Hematopoietic multipotent progenitor cell (in vitro differentiated cells): ENCODE measurements around the gene ZNF467. TPM values are rescaled to one million over a fixed set of nuclear protein-coding genes. Genes with fewer than 3 reads are reported as not detected.
A peak's percentile ranks its signal among the peaks of the same experiment; 100 is the strongest.

Experiments used
- DNase-seq, 3 donors: peaks; one replicate each; pipeline ENCODE4 v3.0.0-alpha.2; 2011 to 2015; ENCODE audit warnings: low read depth in 2 of 3, low spot score in 2 of 3
- total RNA-seq: library from RNA; depleted of rRNA; stranded (reverse); fragments of >200 nt; gene quantifications from one replicate; pipeline ENCODE4 v1.2.3, GENCODE V29; 2012

Gene ZNF467
- total RNA-seq, 1 donor: 3.5 TPM

GRCh38 chr7:149751043-149751775, 22.2 kb downstream of the ZNF467 start:
- DNase-seq: no peak

- DNase-seq: no peak
Measured at GRCh38 chr7:149750122-149750845, 23.1 kb downstream of the ZNF467 start.

- DNase-seq: no peak
Measured at GRCh38 chr7:149748076-149748874, 25.1 kb downstream of the ZNF467 start.

DNA sequence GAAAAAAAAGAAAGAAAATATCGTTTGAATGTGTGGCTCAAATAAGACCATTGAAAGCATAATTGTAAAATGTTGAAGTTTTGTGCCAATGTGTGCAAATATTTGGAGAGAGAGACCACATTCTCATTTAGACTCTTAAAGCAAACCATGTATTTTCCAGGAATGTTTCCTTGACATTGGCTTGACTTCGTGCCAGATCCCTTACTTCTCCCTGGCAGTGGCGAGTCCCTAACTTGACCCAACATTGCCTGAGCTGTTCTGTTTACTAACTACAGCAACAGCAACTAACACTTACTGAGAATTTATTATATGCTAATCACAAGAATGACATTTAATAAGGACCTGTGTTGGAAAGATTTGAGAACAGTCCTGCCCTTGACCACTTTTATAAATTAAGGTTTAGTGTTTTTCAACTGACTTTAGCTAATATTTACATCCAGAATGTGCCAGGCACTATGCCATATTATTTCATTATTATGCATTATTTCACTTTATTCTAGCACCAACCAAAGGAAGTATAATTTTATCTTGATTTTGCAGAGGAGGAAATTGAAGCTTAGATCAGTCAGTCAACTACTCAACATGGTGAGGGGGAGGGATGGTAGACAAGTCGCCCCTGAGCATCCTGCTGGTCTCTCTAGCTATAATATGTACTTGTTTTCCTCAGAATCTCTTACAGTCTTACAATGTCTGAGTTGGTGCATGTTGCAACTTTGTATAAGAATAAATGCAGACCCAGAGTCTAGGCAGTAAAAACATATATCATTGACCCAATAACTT, 29.7 kb downstream of the ZNF467 start:
- peak in 1 of 3 donors; percentile 61 for DNase-seq

- DNase-seq: peak; percentile 25 to 61 (median 49)
Measured at GRCh38 chr7:149742075-149742701, 31.2 kb downstream of the ZNF467 start.

GRCh38 chr7:149741629-149742028, 31.8 kb downstream of the ZNF467 start:
- peak in 2 of 3 donors; percentile 36 to 52 for DNase-seq

DNA sequence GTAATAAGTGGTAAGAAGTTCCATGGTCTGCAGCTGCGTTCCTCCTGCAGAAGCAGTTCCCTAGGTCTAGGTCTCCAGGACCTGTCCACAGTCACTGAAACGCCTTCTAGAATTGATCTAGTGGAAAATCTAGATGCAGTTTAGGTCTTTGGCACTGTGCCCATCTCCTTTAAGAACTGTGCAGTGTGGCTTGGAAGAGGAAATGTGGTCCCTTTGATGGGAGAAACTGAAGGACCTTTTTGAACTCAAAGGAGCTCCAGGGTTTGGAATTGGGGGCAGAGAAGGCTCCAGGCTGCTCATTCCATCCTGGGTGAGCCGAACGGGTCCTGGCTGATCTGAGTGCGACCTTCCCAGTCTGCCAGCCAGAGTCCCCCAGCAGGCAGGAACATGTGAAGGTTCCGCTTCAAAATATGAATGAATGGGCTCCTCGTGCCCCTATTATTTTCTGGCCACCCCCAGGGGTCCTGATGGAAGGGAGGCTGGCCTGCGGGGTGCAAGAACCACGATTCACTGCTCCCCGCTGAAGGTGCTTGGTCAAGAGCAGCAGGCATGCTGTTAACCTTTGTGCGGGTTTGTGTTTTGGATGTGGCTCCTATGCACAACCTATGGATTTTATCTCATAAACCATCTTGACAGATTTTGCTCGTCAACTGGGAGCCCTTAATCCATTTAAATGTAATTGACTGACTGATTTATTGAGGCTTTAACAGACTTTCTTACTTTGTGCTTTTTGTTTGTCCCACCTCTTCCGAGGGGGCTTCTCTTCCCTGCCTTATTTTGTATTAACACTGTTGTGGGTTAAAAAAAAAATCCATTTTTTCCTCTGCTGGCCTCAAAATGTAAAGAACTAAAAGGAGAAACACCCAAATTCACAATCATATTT, 36.7 kb downstream of the ZNF467 start:
- DNase-seq: peak in 1 of 3 donors; percentile 8

DNA sequence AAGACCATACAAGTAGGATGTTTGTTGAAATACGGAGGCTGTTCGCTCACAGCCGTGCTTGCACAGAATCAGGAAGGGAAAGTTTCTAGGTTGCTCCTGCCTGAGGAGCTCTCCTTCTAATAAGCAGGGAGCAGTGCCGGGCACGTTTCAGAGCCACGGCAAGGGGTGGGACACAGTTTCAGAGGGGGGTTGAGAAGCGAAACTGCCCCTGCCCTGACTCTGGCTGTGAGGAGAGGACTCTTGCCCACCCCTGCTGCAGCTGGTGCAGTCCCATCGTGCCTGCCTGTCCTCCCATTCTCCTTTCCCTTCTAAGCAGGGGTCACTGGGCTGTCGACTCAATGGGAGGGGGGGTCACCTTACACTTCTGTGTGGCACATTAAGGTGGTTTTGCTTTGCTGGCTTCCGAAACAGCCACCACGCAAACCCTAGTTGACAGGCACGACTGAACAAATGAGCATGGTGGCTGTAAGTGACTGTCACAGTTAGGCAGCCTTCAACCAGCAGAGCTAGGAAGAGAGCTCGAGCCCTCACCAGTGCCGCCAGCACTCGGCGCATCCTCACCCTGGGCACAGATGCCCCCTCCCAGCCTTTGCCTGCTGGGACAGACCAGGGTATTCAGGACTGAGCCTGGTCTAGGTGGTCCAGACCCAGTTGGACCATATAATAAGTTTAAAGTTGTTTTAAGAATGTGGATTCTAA, 37.5 kb downstream of the ZNF467 start:
- DNase-seq: no peak

- DNase-seq: no peak
Measured at GRCh38 chr7:149735181-149735602, 38.2 kb downstream of the ZNF467 start.

- no peak for DNase-seq
Measured at GRCh38 chr7:149734791-149735075, 38.7 kb downstream of the ZNF467 start.

DNA sequence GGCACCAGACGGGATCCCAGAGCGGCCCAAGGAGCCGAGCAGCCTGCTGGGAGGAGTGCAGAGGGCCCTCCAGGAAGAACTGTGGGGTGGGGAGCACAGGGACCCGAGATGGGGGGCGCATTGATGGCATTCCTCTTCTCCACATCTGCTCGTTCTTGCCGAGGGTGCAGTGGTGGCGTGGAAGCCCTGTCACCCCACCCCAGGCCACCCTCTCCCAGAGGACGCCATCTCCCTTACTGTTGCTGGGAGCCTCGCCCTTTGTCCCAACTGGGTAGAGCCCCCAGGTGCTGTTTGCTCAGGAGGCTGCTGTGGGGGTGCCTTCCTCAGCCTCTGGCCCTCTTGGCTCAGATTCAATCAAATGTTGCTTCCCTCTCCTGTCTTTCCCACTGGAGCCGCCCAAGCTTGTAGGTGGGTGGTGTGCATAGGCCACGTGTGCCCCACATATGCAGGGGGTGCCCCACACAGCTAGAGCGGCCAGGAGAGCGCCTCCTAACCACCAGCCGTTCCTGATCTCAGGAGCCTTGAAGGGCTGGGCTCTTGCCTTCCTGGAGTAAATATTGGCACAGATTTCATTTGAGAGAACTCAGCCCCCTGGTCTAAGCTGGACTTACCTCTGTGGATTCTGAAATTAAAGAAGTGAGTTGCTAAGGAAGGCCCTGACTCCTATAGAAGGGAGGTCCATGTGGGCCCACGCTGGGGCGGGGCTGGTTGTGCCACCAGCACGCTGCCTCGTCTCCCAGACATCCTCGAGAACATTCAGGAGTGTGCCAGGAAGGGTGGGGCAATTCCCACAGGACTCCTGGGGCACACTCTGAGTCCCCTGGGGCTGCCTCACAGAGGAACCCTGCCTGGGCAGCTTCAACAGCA, 39.2 kb downstream of the ZNF467 start:
- DNase-seq: no peak

GRCh38 chr7:149733131-149733923, 40.1 kb downstream of the ZNF467 start:
- DNase-seq: no peak

DNA sequence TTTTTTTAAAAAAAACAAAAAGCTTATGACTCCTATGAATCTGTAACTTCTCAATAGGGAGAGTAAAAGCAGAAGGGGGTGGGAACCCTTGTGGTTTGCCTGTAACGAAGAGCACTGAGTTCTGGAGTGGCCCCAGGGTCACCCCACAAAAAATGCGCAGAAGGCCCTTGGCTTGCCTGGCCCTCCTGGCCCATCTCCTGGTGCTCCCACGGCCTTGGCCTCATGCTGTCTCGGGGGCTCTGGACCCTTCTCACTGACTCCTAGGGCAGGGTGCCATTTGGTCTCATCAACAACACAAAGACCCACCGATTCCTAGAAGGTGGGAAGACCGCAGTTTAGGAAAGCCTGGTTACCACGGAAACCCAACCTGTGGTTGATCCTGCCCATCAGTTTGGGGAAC, 40.8 kb downstream of the ZNF467 start:
- no peak for DNase-seq

- DNase-seq: no peak
Measured at GRCh38 chr7:149732111-149732561, 41.3 kb downstream of the ZNF467 start.

DNA sequence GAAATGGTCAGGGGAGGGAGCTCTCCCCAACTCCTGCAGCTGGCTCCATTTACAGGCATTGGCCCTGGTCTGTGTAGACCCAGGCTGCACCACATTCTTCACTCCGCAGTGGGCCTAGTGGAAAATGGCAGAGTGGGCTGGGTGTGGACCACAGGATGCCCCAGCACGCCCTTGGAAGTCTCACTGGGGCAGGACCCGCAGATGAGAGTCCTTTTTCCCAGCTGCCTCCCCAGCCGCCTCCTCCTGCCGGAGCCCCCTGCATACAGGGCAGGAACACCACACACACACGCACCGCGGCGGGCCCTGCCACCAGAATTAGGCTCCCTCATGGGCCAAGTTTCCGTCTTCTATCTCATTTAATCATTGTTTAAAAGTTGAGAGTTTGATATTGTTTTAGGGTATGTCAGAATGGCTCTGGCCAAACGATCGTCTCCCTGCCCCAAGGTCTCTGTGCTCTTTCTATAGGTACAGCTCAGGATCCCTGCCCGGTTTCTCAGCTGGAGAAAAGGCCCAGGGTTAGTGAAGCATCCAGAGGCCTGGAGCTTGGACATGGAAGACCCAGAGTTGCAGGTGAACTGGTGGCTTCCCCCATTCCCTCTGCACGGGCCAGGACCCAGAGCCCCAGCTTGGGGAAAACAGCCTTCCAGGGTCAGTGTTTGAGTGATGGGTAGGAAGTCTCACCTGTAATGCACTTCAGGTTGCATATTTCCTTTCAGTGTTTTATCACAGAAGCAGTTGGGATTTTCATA, 42.0 kb downstream of the ZNF467 start:
- DNase-seq: no peak
